ENCODE data around the gene EDIL3.
"Not testable (repeated sequence)": the region's sequence is repeated elsewhere in the genome, so short reads cannot be mapped to it uniquely, and the experiment has no call there.

Gene EDIL3

GRCh38 chr5:84376346-84376745 is 8.3 kb downstream of the EDIL3 start:
- FAIRE-seq, result no peak

GRCh38 chr5:84374568-84374967 is 10.1 kb downstream of the EDIL3 start:
- FAIRE-seq, result no peak

GRCh38 chr5:84373506-84373905 is 11.2 kb downstream of the EDIL3 start:
- FAIRE-seq, result no peak

- FAIRE-seq, result no peak
Measured at GRCh38 chr5:84372066-84372695, 12.5 kb downstream of the EDIL3 start.

- FAIRE-seq, result no peak
Measured at GRCh38 chr5:84370176-84370575, 14.5 kb downstream of the EDIL3 start.

GRCh38 chr5:84364043-84364442 is 20.6 kb downstream of the EDIL3 start:
- no peak for FAIRE-seq

GRCh38 chr5:84362061-84362720 is 22.5 kb downstream of the EDIL3 start:
- no peak for FAIRE-seq

DNA sequence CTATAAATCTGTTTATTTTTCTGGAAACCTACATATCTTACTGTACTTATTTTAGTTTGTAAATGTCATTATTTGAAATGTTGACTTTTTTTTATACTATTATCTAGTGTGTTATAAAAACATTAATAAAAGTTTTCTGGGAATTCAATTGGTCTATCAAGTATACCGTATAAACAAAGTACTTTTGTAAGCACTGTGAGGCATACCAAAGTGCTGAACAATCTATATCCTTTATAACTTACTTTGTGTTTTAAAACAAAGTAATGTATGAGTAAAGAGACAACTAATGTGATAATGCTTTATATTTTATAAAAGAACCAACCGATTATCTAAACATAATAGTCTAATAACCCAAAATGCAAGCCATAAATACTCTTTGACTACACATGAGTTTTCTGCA is 23.1 kb downstream of the EDIL3 start:
- FAIRE-seq, result no peak

GRCh38 chr5:84360056-84360455 is 24.6 kb downstream of the EDIL3 start:
- FAIRE-seq, result no peak

GRCh38 chr5:84354101-84354500 is 30.6 kb downstream of the EDIL3 start:
- FAIRE-seq, result no peak

GRCh38 chr5:84344788-84345187 is 39.9 kb downstream of the EDIL3 start:
- no peak for FAIRE-seq

GRCh38 chr5:84343171-84343570 is 41.5 kb downstream of the EDIL3 start:
- no peak for FAIRE-seq

- FAIRE-seq, result no peak
Measured at GRCh38 chr5:84332106-84332505, 52.6 kb downstream of the EDIL3 start.

GRCh38 chr5:84327591-84327990 is 57.1 kb downstream of the EDIL3 start:
- no peak for FAIRE-seq

DNA sequence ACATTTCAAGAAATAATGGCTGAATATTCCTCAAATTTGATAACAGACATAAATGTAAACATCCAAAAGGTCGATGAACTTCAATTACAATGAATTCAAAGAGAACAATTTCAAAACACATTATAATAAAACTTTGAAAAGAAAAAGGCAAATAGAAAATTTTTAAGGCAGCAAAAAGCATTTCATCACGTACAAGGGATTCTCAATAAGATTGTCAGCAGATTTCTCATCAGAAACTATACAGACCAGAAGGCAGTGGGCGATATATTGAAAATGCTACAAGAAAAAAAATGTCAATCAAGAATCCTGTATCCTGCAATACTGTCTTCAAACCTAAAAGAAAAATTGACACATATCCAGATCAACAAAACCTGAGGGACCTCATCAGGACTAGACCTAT is 62.0 kb downstream of the EDIL3 start:
- FAIRE-seq, result no peak

- FAIRE-seq, result not testable (repeated sequence)
Measured at GRCh38 chr5:84317826-84318225, 66.9 kb downstream of the EDIL3 start.

GRCh38 chr5:84312280-84312679 is 72.4 kb downstream of the EDIL3 start:
- FAIRE-seq, result not testable (repeated sequence)

GRCh38 chr5:84309850-84310249 is 74.8 kb downstream of the EDIL3 start:
- not testable (repeated sequence) for FAIRE-seq

- no peak for FAIRE-seq
Measured at GRCh38 chr5:84306601-84307000, 78.1 kb downstream of the EDIL3 start.

DNA sequence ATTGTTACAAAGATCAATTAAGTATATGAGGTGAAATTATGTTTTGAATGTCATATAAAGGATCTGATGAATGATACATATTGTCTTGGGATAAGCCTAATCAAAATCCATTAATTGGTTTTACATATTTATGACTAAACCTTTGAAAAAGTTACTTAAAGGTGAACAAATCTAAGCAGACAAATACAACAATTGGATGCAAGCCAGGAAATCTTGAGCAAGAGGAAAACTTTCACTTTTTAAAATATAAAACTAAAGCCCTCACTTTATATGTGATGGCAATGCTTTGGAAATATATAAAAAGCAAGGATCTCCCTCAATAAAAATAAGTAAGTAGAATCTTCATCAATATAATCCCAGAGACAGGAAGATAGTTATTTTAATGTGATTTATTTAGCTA is 80.1 kb downstream of the EDIL3 start:
- FAIRE-seq, result no peak

DNA sequence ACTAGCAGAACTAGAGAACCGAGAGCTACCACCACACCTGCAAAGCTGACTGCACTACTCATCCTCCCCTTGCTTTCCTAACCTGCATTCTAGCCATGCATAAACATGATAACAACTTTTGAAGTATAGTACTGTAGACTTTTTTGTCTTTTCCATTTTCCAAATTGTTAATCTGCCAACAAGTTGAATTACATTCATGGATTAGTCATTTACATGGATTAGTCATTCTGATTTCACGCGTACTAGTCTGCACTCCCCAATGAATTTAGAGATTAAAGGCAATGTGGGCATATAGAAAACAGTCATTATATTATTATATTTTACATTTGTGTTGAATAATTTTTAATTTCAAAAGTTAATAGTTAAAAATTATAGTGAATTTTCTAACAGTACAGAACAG is 81.4 kb downstream of the EDIL3 start:
- FAIRE-seq, result no peak

- no peak for FAIRE-seq
Measured at GRCh38 chr5:84301535-84301934, 83.1 kb downstream of the EDIL3 start.

DNA sequence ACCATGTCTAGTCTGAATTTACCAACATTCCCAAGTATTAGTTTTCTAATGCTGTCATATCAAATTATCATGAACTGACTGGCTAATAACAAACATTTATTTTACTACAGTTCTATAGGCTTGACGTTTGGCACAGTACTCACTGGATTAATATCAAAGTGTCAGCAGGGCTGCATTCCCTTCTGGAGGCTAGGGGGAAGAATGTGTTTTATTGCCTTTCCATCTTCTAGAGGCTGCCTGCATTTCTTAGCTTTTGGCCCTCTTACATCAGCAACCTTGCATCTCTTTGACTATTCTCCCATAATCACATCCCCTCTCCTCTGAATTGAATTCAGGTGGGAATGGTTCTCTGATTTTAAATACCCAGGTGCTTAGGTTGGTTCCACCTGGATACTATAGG is 84.7 kb downstream of the EDIL3 start:
- no peak for FAIRE-seq

GRCh38 chr5:84298628-84299027 is 86.1 kb downstream of the EDIL3 start:
- no peak for FAIRE-seq

GRCh38 chr5:84297641-84298040 is 87.0 kb downstream of the EDIL3 start:
- FAIRE-seq, result not testable (repeated sequence)

Measured in TTC549 (cell line).